Skeletal muscle tissue (tissue), 4 donors: ENCODE results near the gene PSMG1. TPM values are rescaled to one million over a fixed set of nuclear protein-coding genes. Genes with fewer than 3 reads are reported as not detected.

Experiments used
- H3K27ac ChIP-seq: one replicate; pipeline ENCODE4 v1.7.0; 2013; ENCODE audit warnings: mild to moderate bottlenecking, low read depth, low read length, inconsistent platforms
- H3K27me3 ChIP-seq, 3 donors: one replicate each; pipeline ENCODE4 v1.7.0; 2013; ENCODE audit warnings: low read length in 3 of 3; ENCODE audit not compliant: control insufficient read depth in 3 of 3, insufficient read depth in 3 of 3
- H3K36me3 ChIP-seq, 3 donors: one replicate each; pipeline ENCODE4 v1.7.0; 2013; ENCODE audit warnings: low read length in 3 of 3; ENCODE audit not compliant: control insufficient read depth in 3 of 3, insufficient read depth in 3 of 3
- H3K4me1 ChIP-seq, 3 donors: one replicate each; pipeline ENCODE4 v1.7.0; 2013; ENCODE audit warnings: low read length in 3 of 3, mild to moderate bottlenecking in 3 of 3; ENCODE audit not compliant: control insufficient read depth in 3 of 3, insufficient read depth in 3 of 3
- H3K4me3 ChIP-seq, 3 donors: one replicate each; pipeline ENCODE4 v1.7.0; 2013; ENCODE audit warnings: low read length in 3 of 3
- H3K9ac ChIP-seq, 3 donors: one replicate each; pipeline ENCODE4 v1.7.0; 2013; ENCODE audit warnings: low read length in 3 of 3, mild to moderate bottlenecking in 3 of 3, moderate library complexity in 2 of 3, low read depth in 1 of 3
- H3K9me3 ChIP-seq, 3 donors: one replicate each; pipeline ENCODE4 v1.7.0; 2013; ENCODE audit warnings: low read length in 3 of 3; ENCODE audit not compliant: control insufficient read depth in 3 of 3
- total RNA-seq: library from RNA; depleted of rRNA; stranded (reverse); fragments of >200 nt; gene quantifications from one replicate; pipeline ENCODE4 v1.2.3, GENCODE V29; 2014
- donor health status: Osteomylitis.

Gene PSMG1
- total RNA-seq, 1 donor from 2014 or later = 39.1 TPM

GRCh38 chr21:39216290-39216689, 33.0 kb upstream of the PSMG1 start:
- Histone ChIP-seq H3K36me3 (peaks cover 1 to 18% (median 6%) of the 10 kb centered on the region in 3 donors), H3K4me1 (no peaks in the 10 kb centered on the region), H3K9me3 (no peaks in the 10 kb centered on the region), H3K27me3 (no peaks in the 10 kb centered on the region), H3K9ac (no peak overlapping the region), H3K27ac (no peak overlapping the region), H3K4me3 (no peak overlapping the region)

- H3K27ac ChIP-seq = no peak overlapping the region
- no peak overlapping the region for H3K4me3 ChIP-seq
- H3K4me1 ChIP-seq = no peaks in the 10 kb centered on the region
- H3K9ac ChIP-seq = no peak overlapping the region
- peaks cover 4 to 25% (median 17%) of the 10 kb centered on the region in 3 donors for H3K36me3 ChIP-seq
- no peaks in the 10 kb centered on the region for H3K27me3 ChIP-seq
- no peaks in the 10 kb centered on the region for H3K9me3 ChIP-seq
Measured at GRCh38 chr21:39215078-39215477, 31.8 kb upstream of the PSMG1 start.

GRCh38 chr21:39209334-39209688, 26.1 kb upstream of the PSMG1 start:
- H3K36me3 ChIP-seq = peaks cover 21 to 42% (median 32%) of the 10 kb centered on the region in 3 donors
- H3K4me1 ChIP-seq = no peaks in the 10 kb centered on the region
- no peaks in the 10 kb centered on the region for H3K27me3 ChIP-seq
- H3K27ac ChIP-seq = no peak overlapping the region
- H3K4me3 ChIP-seq = no peak overlapping the region
- H3K9ac ChIP-seq = no peak overlapping the region
- H3K9me3 ChIP-seq = no peaks in the 10 kb centered on the region

GRCh38 chr21:39208624-39209333, 25.5 kb upstream of the PSMG1 start:
- Histone ChIP-seq H3K4me1 (no peaks in the 10 kb centered on the region), H3K9me3 (no peaks in the 10 kb centered on the region), H3K36me3 (peaks cover 21 to 42% (median 32%) of the 10 kb centered on the region in 3 donors)

GRCh38 chr21:39204134-39204533, 20.9 kb upstream of the PSMG1 start:
- Histone ChIP-seq H3K4me1 (no peaks in the 10 kb centered on the region), H3K9ac (no peak overlapping the region), H3K4me3 (no peak overlapping the region), H3K27ac (no peak overlapping the region), H3K27me3 (no peaks in the 10 kb centered on the region), H3K36me3 (peaks cover 21 to 44% (median 35%) of the 10 kb centered on the region in 3 donors), H3K9me3 (no peaks in the 10 kb centered on the region)

More at GRCh38 chr21:39208624-39209333, 25.5 kb upstream of the PSMG1 start:
- Histone ChIP-seq H3K27ac (no peak overlapping the region), H3K27me3 (no peaks in the 10 kb centered on the region), H3K4me3 (no peak overlapping the region), H3K9ac (no peak overlapping the region)

GRCh38 chr21:39198800-39199199, 15.5 kb upstream of the PSMG1 start:
- H3K4me1 ChIP-seq = no peaks in the 10 kb centered on the region
- no peaks in the 10 kb centered on the region for H3K9me3 ChIP-seq
- no peaks in the 10 kb centered on the region for H3K27me3 ChIP-seq
- H3K4me3 ChIP-seq = no peak overlapping the region
- peaks cover 12 to 52% (median 48%) of the 10 kb centered on the region in 3 donors for H3K36me3 ChIP-seq
- no peak overlapping the region for H3K27ac ChIP-seq
- H3K9ac ChIP-seq = no peak overlapping the region

GRCh38 chr21:39197448-39198233, 14.4 kb upstream of the PSMG1 start:
- Histone ChIP-seq H3K27ac (no peak overlapping the region), H3K27me3 (no peaks in the 10 kb centered on the region), H3K9ac (no peak overlapping the region), H3K4me1 (no peaks in the 10 kb centered on the region), H3K36me3 (peaks cover 12 to 52% (median 49%) of the 10 kb centered on the region in 3 donors), H3K9me3 (no peaks in the 10 kb centered on the region), H3K4me3 (no peak overlapping the region)

GRCh38 chr21:39196838-39197237, 13.6 kb upstream of the PSMG1 start:
- Histone ChIP-seq H3K27ac (no peak overlapping the region), H3K4me1 (no peaks in the 10 kb centered on the region), H3K27me3 (no peaks in the 10 kb centered on the region), H3K4me3 (no peak overlapping the region), H3K9me3 (no peaks in the 10 kb centered on the region), H3K9ac (no peak overlapping the region), H3K36me3 (peaks cover 12 to 49% (median 48%) of the 10 kb centered on the region in 3 donors)

- H3K27ac ChIP-seq = no peak overlapping the region
- no peak overlapping the region for H3K4me3 ChIP-seq
- no peak overlapping the region for H3K9ac ChIP-seq
- H3K4me1 ChIP-seq = no peaks in the 10 kb centered on the region
- H3K9me3 ChIP-seq = no peaks in the 10 kb centered on the region
- H3K27me3 ChIP-seq = no peaks in the 10 kb centered on the region
- peaks cover 11 to 43% (median 43%) of the 10 kb centered on the region in 3 donors for H3K36me3 ChIP-seq
Measured at GRCh38 chr21:39196310-39196709, 13.1 kb upstream of the PSMG1 start.

- peaks cover 0 to 33% (median 21%) of the 10 kb centered on the region in 3 donors for H3K36me3 ChIP-seq
- H3K4me3 ChIP-seq = no peak overlapping the region
- no peaks in the 10 kb centered on the region for H3K9me3 ChIP-seq
- H3K9ac ChIP-seq = no peak overlapping the region
- H3K4me1 ChIP-seq = no peaks in the 10 kb centered on the region
- no peak overlapping the region for H3K27ac ChIP-seq
- H3K27me3 ChIP-seq = no peaks in the 10 kb centered on the region
Measured at GRCh38 chr21:39193380-39193779, 10.1 kb upstream of the PSMG1 start.
